GM18858 (cell line): ENCODE results near the gene GRID1.

Experiments
- ATAC-seq: cut with Tn5 transposase; IDR thresholded peaks from one replicate; pipeline ENCODE4 v1.9.1; 2021; ENCODE audit not compliant: unreplicated experiment

The GRID1 gene

GRCh38 chr10:86218842-86219241 is 147.8 kb downstream of the GRID1 start:
- ATAC-seq, result no peak

DNA sequence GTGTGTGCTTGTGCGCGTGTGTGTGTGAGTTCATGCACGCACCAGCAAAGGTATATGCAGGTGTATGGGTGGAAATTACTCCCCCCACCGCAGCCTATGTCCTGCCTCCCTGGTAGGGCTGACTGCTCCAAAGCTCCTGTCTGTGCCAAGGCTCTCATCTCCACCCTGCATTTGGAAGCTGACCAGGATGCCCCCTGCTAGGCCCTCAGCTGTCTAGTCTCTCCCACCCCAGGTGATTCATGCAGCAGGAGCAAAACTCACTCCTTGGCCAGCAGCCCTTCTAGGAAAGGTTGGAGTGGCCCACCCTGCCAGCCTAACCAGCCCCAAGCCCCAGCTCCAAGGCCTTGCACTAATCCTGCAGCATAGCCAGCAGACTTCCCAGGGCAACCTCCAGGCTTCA is 148.4 kb downstream of the GRID1 start:
- ATAC-seq, result no peak

- no peak for ATAC-seq
Measured at GRCh38 chr10:86217371-86218080, 149.1 kb downstream of the GRID1 start.

DNA sequence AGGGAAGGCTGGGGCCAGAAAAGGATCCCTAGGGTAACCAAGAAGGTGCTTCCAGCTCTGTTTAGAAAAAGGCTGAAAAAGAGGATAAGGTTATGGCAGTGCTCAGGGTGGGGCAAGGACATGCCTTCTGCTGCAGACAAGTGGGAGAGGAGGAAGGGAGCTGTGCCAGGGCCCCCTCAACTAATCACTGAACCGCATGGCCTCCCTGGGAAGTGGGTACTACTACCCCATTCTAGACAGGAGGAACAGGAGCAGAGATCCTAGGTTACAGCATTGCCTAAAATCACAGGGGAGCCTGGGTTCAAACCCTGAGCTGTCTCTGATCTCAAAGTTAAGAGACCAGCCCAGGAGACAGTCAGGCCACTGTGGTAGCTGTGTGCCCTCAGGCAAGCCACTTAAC is 149.7 kb downstream of the GRID1 start:
- no peak for ATAC-seq

DNA sequence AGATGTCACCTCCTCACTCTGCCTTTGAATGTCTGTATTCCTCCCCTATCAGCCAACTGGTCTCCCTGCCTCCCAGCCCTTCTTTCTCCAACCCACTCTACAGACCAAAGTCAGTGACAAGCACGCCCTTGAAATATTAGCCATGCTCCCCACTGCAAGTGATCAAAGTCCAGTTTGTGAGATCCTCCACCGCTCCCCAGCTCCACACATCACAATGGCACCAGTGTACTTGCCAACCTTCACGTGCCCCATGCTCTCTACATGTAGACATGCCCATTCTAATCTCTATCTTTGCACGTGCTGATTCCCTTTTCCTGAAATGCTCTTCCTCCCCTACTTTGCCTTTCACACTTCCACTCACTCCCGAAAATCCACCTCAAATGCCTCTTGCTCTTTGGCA is 150.9 kb downstream of the GRID1 start:
- ATAC-seq, result no peak

DNA sequence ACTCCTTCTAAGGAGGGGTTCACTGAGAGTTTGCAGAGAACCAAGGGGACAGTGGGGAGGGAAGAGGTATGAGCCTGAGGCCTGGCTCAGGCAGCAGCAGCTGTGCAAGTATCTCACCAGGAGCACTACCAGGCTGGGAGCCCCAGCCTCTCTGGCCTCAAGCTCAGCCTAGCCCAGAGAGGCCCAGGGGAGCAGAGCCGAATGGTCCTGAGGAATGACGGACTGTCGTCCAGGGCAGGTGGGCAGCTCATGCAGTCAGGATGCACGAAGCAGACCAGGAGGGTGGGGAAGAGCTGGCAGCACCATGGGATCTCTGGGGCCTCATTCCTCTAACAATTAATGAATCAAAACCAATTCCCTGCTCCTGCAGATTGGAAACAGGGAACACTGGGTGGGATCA is 151.5 kb downstream of the GRID1 start:
- ATAC-seq, result no peak

DNA sequence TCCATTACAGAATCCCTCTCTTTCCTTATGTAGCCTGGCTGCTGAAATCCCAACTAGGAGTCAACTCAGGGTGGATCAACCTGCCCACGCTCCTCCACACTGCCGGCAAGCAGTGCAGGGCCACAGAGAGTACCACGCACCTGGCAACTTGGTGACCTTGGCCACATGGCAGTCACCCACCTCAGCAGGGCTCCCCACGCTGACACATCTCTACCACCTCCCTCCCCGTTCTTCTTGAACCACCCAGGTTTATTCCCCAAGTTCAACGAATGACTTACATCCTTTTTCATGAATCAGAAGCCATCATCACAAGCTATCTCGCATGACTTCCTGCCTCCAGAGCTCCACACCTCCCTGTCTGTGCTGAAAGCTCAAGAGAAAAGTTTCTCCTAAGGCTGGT is 153.4 kb downstream of the GRID1 start:
- no peak for ATAC-seq

GRCh38 chr10:86212391-86212700 is 154.2 kb downstream of the GRID1 start:
- no peak for ATAC-seq

DNA sequence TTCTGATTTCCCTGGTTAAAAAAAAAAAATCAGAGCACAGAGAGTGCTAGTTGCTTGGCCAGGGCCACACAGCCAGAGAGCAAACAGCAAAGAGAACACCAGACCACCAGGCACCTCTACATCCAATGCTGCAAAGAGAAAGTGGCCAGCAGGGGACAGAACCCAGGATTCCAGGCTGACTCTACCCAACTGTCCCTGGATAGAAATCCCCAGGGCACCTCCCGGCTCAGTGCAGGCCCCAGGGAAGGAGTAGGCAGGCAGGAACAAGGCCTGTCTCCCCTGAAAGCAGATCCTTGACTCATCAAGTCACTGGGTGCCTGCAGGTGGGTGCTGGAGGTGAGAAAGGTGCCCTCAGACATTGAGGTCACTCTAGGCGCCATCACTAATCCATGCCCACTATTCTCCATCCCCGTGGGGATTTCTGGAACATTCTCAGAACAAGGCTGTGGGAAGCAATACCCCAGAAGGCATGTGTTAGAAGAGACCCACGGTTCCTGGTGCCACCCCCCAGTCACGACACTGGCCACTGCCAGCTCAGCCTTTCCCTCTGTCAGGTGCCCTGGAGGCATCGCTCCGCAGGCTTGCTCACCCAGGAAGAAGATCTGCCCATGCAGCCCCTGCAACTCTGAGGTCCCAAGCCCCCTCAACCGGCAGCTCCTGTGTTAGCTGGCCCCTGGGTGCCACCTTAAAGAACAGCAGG is 154.8 kb downstream of the GRID1 start:
- no peak for ATAC-seq

GRCh38 chr10:86210416-86210815 is 156.2 kb downstream of the GRID1 start:
- ATAC-seq, result no peak

- no peak for ATAC-seq
Measured at GRCh38 chr10:86209726-86210125, 156.9 kb downstream of the GRID1 start.

DNA sequence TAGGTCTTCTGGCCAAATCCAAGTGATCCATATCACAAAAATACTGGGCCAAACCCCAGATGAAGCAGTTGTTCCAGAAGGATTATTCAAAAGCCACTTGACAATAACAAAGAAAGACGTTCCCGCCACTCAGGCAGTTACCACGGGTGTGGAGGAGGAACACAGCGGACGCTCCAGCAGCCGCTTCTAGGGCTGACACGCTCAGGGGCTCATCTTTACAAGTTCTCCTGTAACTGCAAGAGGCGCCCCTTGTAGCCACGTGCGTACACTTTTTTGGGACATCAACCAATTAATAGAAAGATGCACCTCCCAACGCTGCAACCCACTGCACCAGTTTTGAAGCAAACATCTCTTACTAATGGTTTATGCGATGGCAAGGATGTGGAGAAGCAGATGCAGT is 159.4 kb downstream of the GRID1 start:
- ATAC-seq, result no peak

DNA sequence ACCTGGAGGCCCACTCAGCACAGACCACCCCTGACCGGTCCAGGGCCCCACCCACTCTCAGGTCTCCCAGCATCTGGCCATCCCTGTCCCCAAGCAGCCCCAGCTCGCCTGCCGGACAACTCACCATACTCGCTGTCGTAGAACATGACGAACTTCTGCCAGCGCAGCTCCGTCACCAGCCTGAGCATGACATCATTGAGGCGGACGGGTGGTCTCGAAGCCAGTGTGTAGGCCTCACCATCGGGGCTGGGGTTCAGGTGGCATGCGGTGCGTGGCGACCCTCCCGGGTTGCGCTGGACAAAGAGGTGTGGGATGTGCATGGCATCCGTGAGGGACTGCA is 160.4 kb downstream of the GRID1 start:
- ATAC-seq, result no peak

DNA sequence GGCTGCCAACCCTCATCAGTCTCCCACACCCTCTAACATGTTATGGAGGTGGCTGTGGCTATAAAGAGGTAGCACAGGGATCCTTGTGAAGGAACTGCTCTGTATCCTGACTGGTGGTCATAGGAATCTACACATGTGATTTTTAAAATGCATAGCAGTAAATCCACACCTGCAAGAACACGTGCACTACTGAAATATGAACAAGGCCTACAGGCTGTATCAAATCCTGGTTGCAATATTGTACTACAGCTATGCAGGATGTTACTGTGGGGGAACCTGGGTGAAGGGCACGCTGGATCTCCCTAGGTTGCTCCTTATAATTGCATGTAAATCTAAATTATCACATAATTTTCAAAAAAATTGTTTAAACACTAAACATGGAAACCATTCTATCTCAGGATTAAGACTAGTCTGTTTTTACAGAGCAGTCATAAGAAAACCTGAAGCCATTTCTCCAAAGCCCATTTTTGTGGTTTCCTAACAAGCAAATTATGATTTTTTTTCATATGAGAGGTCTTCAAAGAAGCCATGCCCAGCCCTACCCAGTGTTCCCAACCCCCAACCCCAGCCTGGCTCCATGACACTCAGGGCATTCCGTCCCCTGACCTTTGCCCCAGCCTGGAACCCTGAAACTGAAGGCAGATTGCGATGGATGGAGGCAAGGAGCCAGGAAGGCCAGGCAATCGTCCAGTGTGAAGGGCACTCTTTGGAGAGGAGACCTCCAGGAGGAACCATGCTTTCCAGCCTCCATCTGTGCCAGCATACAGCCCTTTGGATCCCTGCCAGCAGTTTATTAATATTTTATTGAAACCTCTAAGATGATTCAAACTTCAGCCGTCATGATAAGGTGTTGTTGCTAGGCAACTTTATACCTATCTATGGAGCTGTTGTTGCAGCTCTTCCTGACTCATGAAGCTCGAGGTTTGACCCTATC is 161.0 kb downstream of the GRID1 start:
- ATAC-seq, result no peak

DNA sequence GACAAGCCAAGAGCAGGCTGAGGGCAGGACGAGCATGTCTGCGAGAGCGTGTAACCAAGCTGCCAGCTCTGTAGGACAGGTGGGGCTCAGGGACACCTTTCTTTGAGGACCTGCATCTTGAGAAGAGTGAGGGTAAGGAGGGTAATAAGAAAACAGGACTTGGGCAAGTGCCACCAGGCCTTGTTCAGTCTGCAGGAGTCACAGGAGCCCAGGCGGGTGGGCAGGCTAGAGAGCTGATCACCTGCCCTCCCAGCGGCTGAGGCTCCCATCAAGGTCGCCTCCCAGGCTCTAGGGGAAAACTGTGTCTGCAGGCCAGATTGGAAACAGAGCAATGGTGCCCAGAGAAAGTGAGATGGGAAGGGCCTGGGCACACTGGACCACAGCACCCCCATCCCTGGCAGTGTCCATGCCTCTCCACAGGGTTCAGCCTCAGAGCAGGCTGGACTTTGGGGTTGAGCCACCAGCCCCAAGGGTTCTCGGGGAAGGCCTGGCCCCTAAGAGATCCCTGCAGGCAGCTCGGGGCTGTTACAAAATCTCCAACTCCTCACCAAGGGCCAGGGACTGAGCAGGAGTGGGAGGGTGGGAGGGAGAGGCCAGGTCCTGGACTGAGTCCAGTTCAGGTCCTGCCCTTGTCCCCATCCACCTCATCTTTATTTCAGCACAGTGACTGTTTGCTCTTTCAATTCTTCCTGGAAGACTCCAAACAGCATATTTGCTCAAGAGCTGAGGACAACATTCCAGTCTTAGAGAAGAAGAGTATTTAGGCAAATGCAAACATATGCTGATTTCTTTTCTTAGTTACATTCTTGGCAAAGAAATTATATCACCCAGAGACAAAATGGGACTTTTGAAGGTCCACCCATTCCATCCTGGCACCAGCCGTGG is 161.9 kb downstream of the GRID1 start:
- no peak for ATAC-seq

DNA sequence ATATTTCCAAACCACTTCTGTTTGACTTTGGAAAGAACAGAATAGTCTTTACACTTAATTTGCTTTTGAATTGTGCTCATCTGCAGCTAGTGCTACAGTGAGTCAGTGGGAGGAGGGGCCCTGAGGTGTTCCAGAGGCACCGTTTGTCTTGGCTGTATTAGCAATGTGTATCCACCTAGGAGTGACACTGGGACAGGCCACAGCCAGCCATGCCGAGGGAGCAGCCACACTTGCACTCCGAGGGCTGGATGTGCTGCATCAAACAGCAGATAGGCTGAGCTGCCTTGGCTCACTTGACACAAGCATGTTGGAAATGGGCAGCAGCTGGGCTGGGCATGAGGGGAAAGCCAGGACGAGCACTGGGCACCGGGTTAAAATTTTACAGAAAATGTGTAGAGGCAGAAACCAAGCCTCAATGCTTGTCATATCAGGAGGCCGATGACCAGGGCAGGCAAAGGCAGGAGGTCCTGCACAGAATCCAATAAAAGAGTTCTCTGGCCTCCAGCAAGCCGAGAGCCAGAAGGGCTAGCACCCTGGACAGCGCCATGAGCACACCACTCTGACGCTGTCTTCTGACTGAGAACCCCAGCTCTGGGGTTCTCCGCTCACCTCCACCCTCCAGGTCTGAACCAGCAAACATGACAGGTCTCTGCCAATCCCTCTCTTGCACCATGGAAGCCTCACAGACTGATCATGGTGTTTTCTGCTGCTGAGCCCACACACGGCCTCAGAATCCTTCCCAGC is 163.3 kb downstream of the GRID1 start:
- no peak for ATAC-seq

DNA sequence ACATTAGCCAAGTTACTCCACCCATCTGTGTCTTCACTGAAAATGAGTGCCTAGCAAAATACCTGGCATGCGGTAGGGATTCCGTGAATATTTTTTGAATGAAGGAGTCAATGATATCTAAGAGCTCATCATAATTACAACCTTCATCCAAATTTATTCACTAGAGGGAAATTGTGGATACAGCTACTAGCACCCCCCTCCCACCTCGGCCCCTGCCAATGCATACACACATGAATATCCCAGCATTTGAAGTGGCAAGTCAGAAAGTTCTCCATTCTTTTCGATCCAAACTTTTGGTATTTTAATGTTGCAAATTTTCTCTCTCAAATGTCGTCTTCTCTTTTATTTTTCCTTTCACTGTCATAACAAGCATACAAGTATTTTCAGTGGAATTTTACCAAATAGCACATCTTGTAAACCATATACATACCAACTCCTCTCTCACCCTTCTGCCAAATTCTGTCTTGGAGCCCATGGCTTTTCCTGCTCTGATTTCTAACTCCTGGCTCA is 164.3 kb downstream of the GRID1 start:
- no peak for ATAC-seq

GRCh38 chr10:86200867-86201266 is 165.7 kb downstream of the GRID1 start:
- no peak for ATAC-seq

DNA sequence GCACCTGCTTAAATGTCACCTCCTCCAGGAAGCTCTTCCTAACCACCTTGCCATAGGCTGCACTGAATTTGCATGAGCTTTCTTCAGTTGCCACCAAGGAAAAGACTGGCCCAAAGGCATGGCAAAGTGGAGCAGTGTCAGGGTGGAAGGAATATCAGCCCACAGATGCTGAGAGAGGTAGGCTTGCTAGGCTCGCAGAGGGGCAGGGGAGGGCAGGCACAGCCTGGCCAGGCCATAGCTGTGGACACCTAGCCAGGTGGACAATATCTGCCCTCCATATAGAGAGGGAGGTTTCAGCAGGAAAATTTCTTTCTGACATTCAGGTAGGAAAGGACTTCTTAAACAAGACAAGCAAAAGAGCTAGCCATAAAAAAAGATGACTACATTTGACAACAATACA is 166.3 kb downstream of the GRID1 start:
- no peak for ATAC-seq

- ATAC-seq, result no peak
Measured at GRCh38 chr10:86199041-86199440, 167.6 kb downstream of the GRID1 start.
